H1 (cell line): Measurements from ENCODE around the gene SLC22A31. TPM values are rescaled to one million over a fixed set of nuclear protein-coding genes. Genes with fewer than 3 reads are reported as not detected.

Experiments used
- ATF2 ChIP-seq: IDR thresholded peaks from 2 replicates; pipeline ENCODE4 v1.6.1; 2012; ENCODE audit warnings: low read length, inconsistent platforms
- CHD7 ChIP-seq: fragments of 300-600 bp; sonication (generic); IDR thresholded peaks from 2 replicates; pipeline ENCODE4 v1.7.1; 2012; ENCODE audit warnings: low read length, moderate library complexity, mild to moderate bottlenecking, inconsistent platforms; ENCODE audit not compliant: insufficient replicate concordance
- CTBP2 ChIP-seq: IDR thresholded peaks from 2 replicates; pipeline ENCODE4 v1.7.0; 2011; ENCODE audit warnings: borderline replicate concordance, mild to moderate bottlenecking, moderate library complexity, mixed read lengths, low read length; ENCODE audit not compliant: insufficient read depth, insufficient read length
- HDAC6 ChIP-seq: IDR thresholded peaks from one replicate; pipeline ENCODE4 v1.7.1; 2012; ENCODE audit warnings: low read depth, mild to moderate bottlenecking, inconsistent platforms, low read length, moderate library complexity
- KDM1A ChIP-seq: fragments of 200-600, 300-600 bp; sonication (generic); IDR thresholded peaks from 2 replicates; pipeline ENCODE4 v1.7.1; 2016; ENCODE audit warnings: mild to moderate bottlenecking, low read length, borderline replicate concordance
- SAP30 ChIP-seq: fragments of 300-600 bp; sonication (generic); IDR thresholded peaks from 2 replicates; pipeline ENCODE4 v1.7.1; 2012; ENCODE audit warnings: low read length, moderate library complexity, mild to moderate bottlenecking, inconsistent platforms; ENCODE audit not compliant: insufficient read depth, insufficient replicate concordance
- SIN3A ChIP-seq, 2 experiments: IDR thresholded peaks in 1 of 2; conservative IDR thresholded peaks in 1 of 2; 2 replicates each; pipeline ENCODE4 v1.6.1; 2011 to 2012; ENCODE audit warnings: low read length in 2 of 2, improper control_type of control experiment in 1 of 2, low read depth in 1 of 2, mild to moderate bottlenecking in 1 of 2
- TBP ChIP-seq: IDR thresholded peaks from 2 replicates; pipeline ENCODE4 v1.6.1; 2011; ENCODE audit warnings: low read depth, low read length, improper control_type of control experiment
- TCF12 ChIP-seq: IDR thresholded peaks from 2 replicates; pipeline ENCODE4 v1.6.1; 2011; ENCODE audit warnings: low read depth, mild to moderate bottlenecking, low read length
- polyA plus RNA-seq, 7 experiments: library from polyadenylated mRNA; depleted of rRNA in 3 of 7; stranded (reverse) in 5 of 7; unstranded in 2 of 7; fragments of >200 nt in 5 of 7; fragments of 200-250 nt in 2 of 7; gene quantifications; 1 replicate in 5 of 7; 2 replicates in 1 of 7; 4 replicates in 1 of 7; pipeline versions ENCODE4 v1.2.1 to v1.2.3, GENCODE V29; 2011 to 2013; ENCODE audit warnings: missing spikeins in 2 of 7, mixed read lengths in 2 of 7
- total RNA-seq: library from RNA; stranded (reverse); fragmentation: NEBNext Ultra II Directional; extraction: Animal tissue kit (Norgen Biotek cat#: 25700); gene quantifications from 2 replicates; pipeline ENCODE4 v1.2.1, GENCODE V29; 2021

Gene SLC22A31
- total and polyA plus RNA-seq, 2 of the 8 experiments (the other 6 are each of a cell fraction or from before 2014, with no cell fraction given) = 7.7 to 10.6 TPM

- TF ChIP-seq CHD7 (no peak), ATF2 (no peak), TCF12 (no peak), CTBP2 (no peak), SIN3A (conservative IDR thresholded peaks at IDR 0.05 in 1 of 2, IDR thresholded peaks at IDR 0.05 in 1 of 2; ENCODE audit: low read depth in 1 of 2, low read length in 2 of 2) (no peak), HDAC6 (no peak), TBP (no peak), SAP30 (no peak), KDM1A (no peak)
These were observed 24.3 kb upstream of the SLC22A31 start (continued) for GRCh38 chr16:89224665-89225064.
